Smooth muscle cell (in vitro differentiated cells): Measurements from ENCODE around the gene PCTP. TPM values are rescaled to one million over a fixed set of nuclear protein-coding genes. Genes with fewer than 3 reads are reported as not detected.

Experiments
- DNase-seq: peaks from one replicate; lab custom pipeline; 2025; ENCODE audit not compliant: unreplicated experiment; lab: John Stamatoyannopoulos, UW
- H2AFZ ChIP-seq: fragments of 200-600 bp; sonication (generic); 2 replicates; pipeline ENCODE4 v1.6.0; 2016; ENCODE audit warnings: antibody characterized with exemption, low read depth, mild to moderate bottlenecking
- H3F3A ChIP-seq: fragments of 200-600 bp; sonication (generic); 2 replicates; pipeline ENCODE4 v1.6.0; 2017; ENCODE audit warnings: antibody characterized with exemption, low read depth
- H3K27ac ChIP-seq: fragments of 200-600 bp; sonication (generic); 2 replicates; pipeline ENCODE4 v1.5.1; 2016; ENCODE audit warnings: low read depth, mild to moderate bottlenecking
- H3K27me3 ChIP-seq: fragments of 200-600 bp; sonication (generic); 2 replicates; pipeline ENCODE4 v1.6.1; 2016; ENCODE audit warnings: low read depth, mild to moderate bottlenecking
- H3K36me3 ChIP-seq: fragments of 200-600 bp; sonication (generic); 2 replicates; pipeline ENCODE4 v1.5.1; 2016; ENCODE audit warnings: low read depth
- H3K4me1 ChIP-seq: fragments of 200-600 bp; sonication (generic); 2 replicates; pipeline ENCODE4 v1.5.1; 2016; ENCODE audit warnings: low read depth
- H3K4me2 ChIP-seq: fragments of 200-600 bp; sonication (generic); 2 replicates; pipeline ENCODE4 v1.6.0; 2016; ENCODE audit warnings: mild to moderate bottlenecking
- H3K4me3 ChIP-seq: fragments of 200-600 bp; sonication (generic); 2 replicates; pipeline ENCODE4 v1.5.1; 2016; ENCODE audit warnings: mild to moderate bottlenecking
- H3K79me2 ChIP-seq: fragments of 200-600 bp; sonication (generic); 2 replicates; pipeline ENCODE4 v1.6.0; 2016; ENCODE audit warnings: low read depth, mild to moderate bottlenecking
- H3K9ac ChIP-seq: fragments of 200-600 bp; sonication (generic); 2 replicates; pipeline ENCODE4 v1.6.0; 2016; ENCODE audit warnings: low read depth
- H3K9me3 ChIP-seq: fragments of 200-600 bp; sonication (generic); replicated peaks from 2 replicates; pipeline ENCODE4 v1.5.1; 2016; ENCODE audit warnings: low read depth
- H4K20me1 ChIP-seq: fragments of 200-600 bp; sonication (generic); 2 replicates; pipeline ENCODE4 v1.6.0; 2016; ENCODE audit warnings: low read depth
- CTCF ChIP-seq: fragments of 200-600 bp; sonication (generic); IDR thresholded peaks from 2 replicates; pipeline ENCODE4 v1.5.1; 2017; ENCODE audit warnings: borderline replicate concordance, mild to moderate bottlenecking, antibody characterized with exemption; ENCODE audit not compliant: insufficient read depth, poor library complexity, severe bottlenecking
- WGBS: methylation state at CpG from one replicate; pipeline ENCODE4 v1.1.7; 2016; ENCODE audit warnings: low lambda C conversion rate; 5-methylcytosine and 5-hydroxymethylcytosine counted together
- polyA plus RNA-seq: library from polyadenylated mRNA; unstranded; fragments of >200 nt; fragmentation: Nextera tagmentation; extraction: Ambion mirVana; gene quantifications from 2 replicates; pipeline ENCODE4 v1.2.1, GENCODE V29; 2016
- total RNA-seq: library from RNA; depleted of rRNA; stranded (reverse); fragments of >200 nt; gene quantifications from 2 replicates; pipeline ENCODE4 v1.2.3, GENCODE V29; 2014

The PCTP gene
- total and polyA plus RNA-seq, 2 experiments from 2014 or later = 14.4 to 15.1 TPM

DNA sequence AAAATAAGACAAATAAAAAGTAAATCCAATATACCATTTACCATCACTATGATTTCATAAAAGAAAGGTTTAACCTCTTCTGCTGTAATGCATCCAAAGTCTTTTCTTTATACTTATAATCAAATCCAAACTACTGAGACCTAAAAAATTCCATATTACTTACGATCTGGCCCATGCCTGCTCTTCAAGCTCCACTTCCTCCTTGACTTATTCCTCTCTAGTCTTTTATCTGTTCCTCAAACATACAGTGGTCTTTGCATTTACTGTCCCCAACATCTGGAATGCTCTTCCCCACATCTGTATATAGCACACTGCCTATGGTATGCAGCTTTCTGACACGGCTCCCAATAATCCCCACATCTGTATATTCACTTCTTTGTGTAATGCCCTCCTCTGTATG lies 33.8 kb downstream of the PCTP start:
- H3K9ac ChIP-seq = no peak overlapping the region
- 41% methylated on average over 2 of the region's 2 CpGs for WGBS
- no peak for TF ChIP-seq CTCF
- peaks cover 19% of the 10 kb centered on the region for H3F3A ChIP-seq
- no peaks in the 10 kb centered on the region for H3K36me3 ChIP-seq
- no peak overlapping the region for H3K4me2 ChIP-seq
- no peaks in the 10 kb centered on the region for H3K9me3 ChIP-seq
- no peaks in the 10 kb centered on the region for H3K4me1 ChIP-seq
- H2AFZ ChIP-seq = no peak overlapping the region
- no peaks in the 10 kb centered on the region for H4K20me1 ChIP-seq
- no peak overlapping the region for H3K4me3 ChIP-seq
- peak overlapping the region; percentile 33 for H3K27ac ChIP-seq
- no peaks in the 10 kb centered on the region for H3K79me2 ChIP-seq
- DNase-seq = no peak
- no peaks in the 10 kb centered on the region for H3K27me3 ChIP-seq

DNA sequence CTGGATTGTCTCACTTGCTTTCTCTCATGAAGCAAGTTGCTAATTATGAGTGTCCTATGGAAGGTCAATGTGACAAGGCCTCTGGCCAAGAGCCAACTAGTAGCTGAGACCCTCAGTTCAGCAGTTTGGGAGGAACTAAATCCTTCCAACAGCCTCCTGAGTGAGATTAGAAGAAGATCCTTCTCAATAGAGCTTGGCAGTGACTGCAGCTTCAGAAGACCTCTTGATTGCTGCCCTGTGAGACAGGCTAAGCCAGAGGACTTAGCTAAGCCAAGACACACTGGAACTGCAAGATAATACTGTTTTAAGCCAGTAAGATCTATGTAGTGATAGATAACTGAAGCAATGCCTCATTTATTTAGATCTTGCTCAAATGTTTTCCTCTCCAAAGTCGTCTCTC lies 34.3 kb downstream of the PCTP start:
- DNase-seq = no peak
- Histone ChIP-seq H3K4me3 (no peak overlapping the region), H3K36me3 (no peaks in the 10 kb centered on the region), H4K20me1 (no peaks in the 10 kb centered on the region), H3K27ac (peak overlapping the region; percentile 33), H3K9me3 (no peaks in the 10 kb centered on the region), H3K4me2 (no peak overlapping the region), H3K9ac (no peak overlapping the region), H2AFZ (no peak overlapping the region), H3F3A (peaks cover 19% of the 10 kb centered on the region), H3K79me2 (no peaks in the 10 kb centered on the region), H3K4me1 (no peaks in the 10 kb centered on the region), H3K27me3 (no peaks in the 10 kb centered on the region)
- TF ChIP-seq CTCF = no peak
- WGBS = 12% methylated on average over 1 of the region's 1 CpG

DNA sequence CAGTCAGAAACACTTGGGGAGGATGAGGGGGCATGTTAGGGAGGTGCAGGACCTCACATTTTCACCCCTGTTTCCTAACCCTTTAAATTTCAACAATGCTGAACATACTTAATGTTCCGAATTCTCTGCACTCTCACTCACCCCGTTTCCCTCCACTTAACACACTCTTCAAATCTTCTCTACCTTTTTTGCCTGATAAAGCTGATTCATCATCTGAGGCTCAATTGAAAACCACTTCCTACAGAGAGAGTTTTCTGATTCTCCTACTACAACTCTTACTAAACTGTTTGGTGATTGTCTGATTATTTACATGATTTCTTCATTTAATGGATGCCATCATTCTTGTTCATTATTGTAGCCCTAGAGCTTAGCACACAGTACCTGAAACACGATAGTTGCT lies 42.4 kb downstream of the PCTP start:
- no peaks in the 10 kb centered on the region for H3F3A ChIP-seq
- no peaks in the 10 kb centered on the region for H4K20me1 ChIP-seq
- H3K79me2 ChIP-seq = no peaks in the 10 kb centered on the region
- H3K9me3 ChIP-seq = peaks cover 3% of the 10 kb centered on the region
- H3K4me1 ChIP-seq = peaks cover 14% of the 10 kb centered on the region
- no peak overlapping the region for H3K4me3 ChIP-seq
- no peak overlapping the region for H3K9ac ChIP-seq
- DNase-seq = no peak
- no peaks in the 10 kb centered on the region for H3K36me3 ChIP-seq
- H2AFZ ChIP-seq = no peak overlapping the region
- no peaks in the 10 kb centered on the region for H3K27me3 ChIP-seq
- 100% methylated on average over 3 of the region's 3 CpGs for WGBS
- no peak overlapping the region for H3K4me2 ChIP-seq
- no peak overlapping the region for H3K27ac ChIP-seq
- no peak for TF ChIP-seq CTCF

GRCh38 chr17:55794725-55795482 lies 44.1 kb downstream of the PCTP start:
- Histone ChIP-seq H2AFZ (no peak overlapping the region), H3K79me2 (no peaks in the 10 kb centered on the region), H3K27me3 (no peaks in the 10 kb centered on the region), H4K20me1 (no peaks in the 10 kb centered on the region), H3K9me3 (peaks cover 3% of the 10 kb centered on the region), H3K9ac (no peak overlapping the region), H3F3A (no peaks in the 10 kb centered on the region), H3K27ac (no peak overlapping the region), H3K4me2 (no peak overlapping the region), H3K4me3 (no peak overlapping the region), H3K4me1 (peaks cover 14% of the 10 kb centered on the region), H3K36me3 (no peaks in the 10 kb centered on the region)
- DNase-seq = no peak
- no peak for TF ChIP-seq CTCF
- 69% methylated on average over 6 of the region's 6 CpGs for WGBS
